HG03457 (cell line): ENCODE data around the gene SIX6.
"Not testable (repeated sequence)": the region's sequence is repeated elsewhere in the genome, so short reads cannot be mapped to it uniquely, and the experiment has no call there.

Experiments used
- ATAC-seq: cut with Tn5 transposase; IDR thresholded peaks from one replicate; pipeline ENCODE4 v1.9.1; 2021; ENCODE audit warnings: moderate number of reproducible peaks; ENCODE audit not compliant: unreplicated experiment

Gene SIX6

GRCh38 chr14:60508707-60509437 is at the start of gene SIX6:
Gene SIX6, plus strand, starts transcription at chr14:60509146. Its CDS starts 253 bp downstream, at chr14:60509399.
- no peak for ATAC-seq

GRCh38 chr14:60480248-60480647 is 28.7 kb upstream of the SIX6 start:
- ATAC-seq, result not testable (repeated sequence)

GRCh38 chr14:60482743-60483142 is 26.2 kb upstream of the SIX6 start:
- no peak for ATAC-seq

- no peak for ATAC-seq
Observed at GRCh38 chr14:60485057-60485597, 23.8 kb upstream of the SIX6 start.

- no peak for ATAC-seq
Observed at GRCh38 chr14:60485598-60486251, 23.2 kb upstream of the SIX6 start, which contains the start of gene C14orf39. Gene C14orf39, minus strand, starts transcription at chr14:60486063. Its CDS starts 985 bp downstream, at chr14:60485078.

- ATAC-seq, result no peak
Observed at GRCh38 chr14:60487211-60487610, 21.7 kb upstream of the SIX6 start.

GRCh38 chr14:60488175-60488574 is 20.8 kb upstream of the SIX6 start:
- no peak for ATAC-seq

GRCh38 chr14:60490270-60490669 is 18.7 kb upstream of the SIX6 start:
- ATAC-seq, result no peak

GRCh38 chr14:60495946-60496345 is 13.0 kb upstream of the SIX6 start:
- no peak for ATAC-seq

- ATAC-seq, result no peak
Observed at GRCh38 chr14:60502541-60502940, 6.4 kb upstream of the SIX6 start.

GRCh38 chr14:60505448-60505847 is 3.5 kb upstream of the SIX6 start:
- ATAC-seq, result no peak

GRCh38 chr14:60506010-60506409 is 2.9 kb upstream of the SIX6 start:
- no peak for ATAC-seq

GRCh38 chr14:60506462-60506984 is 2.4 kb upstream of the SIX6 start:
- no peak for ATAC-seq

GRCh38 chr14:60506985-60507829 is 1.7 kb upstream of the SIX6 start:
- ATAC-seq, result no peak

GRCh38 chr14:60508363-60508706 is 611 bp upstream of the SIX6 start:
- no peak for ATAC-seq

GRCh38 chr14:60509438-60510253 is 700 bp downstream of the SIX6 start:
- ATAC-seq, result no peak

GRCh38 chr14:60510254-60510950 is 1.5 kb downstream of the SIX6 start:
- no peak for ATAC-seq

GRCh38 chr14:60510951-60511599 is 2.1 kb downstream of the SIX6 start:
- ATAC-seq, result no peak

- no peak for ATAC-seq
Observed at GRCh38 chr14:60512126-60512525, 3.2 kb downstream of the SIX6 start.
